ENCODE data around the gene C16orf78.
"Not testable (repeated sequence)": the region's sequence is repeated elsewhere in the genome, so short reads cannot be mapped to it uniquely, and the experiment has no call there.

C16orf78 gene

GRCh38 chr16:49350265-49351095 is 23.1 kb upstream of the C16orf78 start:
- peak; percentile 9 for DNase-seq

GRCh38 chr16:49351096-49351487 is 22.5 kb upstream of the C16orf78 start:
- DNase-seq: no peak

GRCh38 chr16:49352892-49353291 is 20.7 kb upstream of the C16orf78 start:
- no peak for DNase-seq

GRCh38 chr16:49353680-49354079 is 19.9 kb upstream of the C16orf78 start:
- DNase-seq: no peak

GRCh38 chr16:49354101-49354500 is 19.5 kb upstream of the C16orf78 start:
- no peak for DNase-seq

GRCh38 chr16:49354991-49355390 is 18.6 kb upstream of the C16orf78 start:
- DNase-seq: no peak

GRCh38 chr16:49355933-49356665 is 17.5 kb upstream of the C16orf78 start:
- no peak for DNase-seq

GRCh38 chr16:49356728-49357488 is 16.7 kb upstream of the C16orf78 start:
- no peak for DNase-seq

- DNase-seq: no peak
These were observed 14.0 kb upstream of the C16orf78 start for GRCh38 chr16:49359591-49359990.

- DNase-seq: not testable (repeated sequence)
These were observed 11.9 kb upstream of the C16orf78 start for GRCh38 chr16:49361731-49362130.

GRCh38 chr16:49362230-49362629 is 11.4 kb upstream of the C16orf78 start:
- DNase-seq: no peak

GRCh38 chr16:49365711-49366509 is 7.7 kb upstream of the C16orf78 start:
- no peak for DNase-seq

- DNase-seq: no peak
These were observed 6.9 kb upstream of the C16orf78 start for GRCh38 chr16:49366669-49367068.

- no peak for DNase-seq
These were observed 3.7 kb upstream of the C16orf78 start for GRCh38 chr16:49369651-49370611.

- no peak for DNase-seq
These were observed 2.6 kb downstream of the C16orf78 start for GRCh38 chr16:49376206-49376605.

GRCh38 chr16:49377196-49377755 is 3.7 kb downstream of the C16orf78 start:
- no peak for DNase-seq

GRCh38 chr16:49378238-49378637 is 4.6 kb downstream of the C16orf78 start:
- no peak for DNase-seq

GRCh38 chr16:49378816-49379215 is 5.2 kb downstream of the C16orf78 start:
- DNase-seq: no peak

- DNase-seq: no peak
These were observed 9.3 kb downstream of the C16orf78 start for GRCh38 chr16:49382916-49383315.

GRCh38 chr16:49395021-49395420 is 21.4 kb downstream of the C16orf78 start:
- DNase-seq: no peak

GRCh38 chr16:49396206-49396720 is 22.7 kb downstream of the C16orf78 start:
- no peak for DNase-seq
